Measurements from ENCODE around the gene RNF157. TPM values are rescaled to one million over a fixed set of nuclear protein-coding genes. Genes with fewer than 3 reads are reported as not detected.

Gene RNF157
- 10 to 100 TPM; 16.0 to 21.1 TPM for total RNA-seq

DNA sequence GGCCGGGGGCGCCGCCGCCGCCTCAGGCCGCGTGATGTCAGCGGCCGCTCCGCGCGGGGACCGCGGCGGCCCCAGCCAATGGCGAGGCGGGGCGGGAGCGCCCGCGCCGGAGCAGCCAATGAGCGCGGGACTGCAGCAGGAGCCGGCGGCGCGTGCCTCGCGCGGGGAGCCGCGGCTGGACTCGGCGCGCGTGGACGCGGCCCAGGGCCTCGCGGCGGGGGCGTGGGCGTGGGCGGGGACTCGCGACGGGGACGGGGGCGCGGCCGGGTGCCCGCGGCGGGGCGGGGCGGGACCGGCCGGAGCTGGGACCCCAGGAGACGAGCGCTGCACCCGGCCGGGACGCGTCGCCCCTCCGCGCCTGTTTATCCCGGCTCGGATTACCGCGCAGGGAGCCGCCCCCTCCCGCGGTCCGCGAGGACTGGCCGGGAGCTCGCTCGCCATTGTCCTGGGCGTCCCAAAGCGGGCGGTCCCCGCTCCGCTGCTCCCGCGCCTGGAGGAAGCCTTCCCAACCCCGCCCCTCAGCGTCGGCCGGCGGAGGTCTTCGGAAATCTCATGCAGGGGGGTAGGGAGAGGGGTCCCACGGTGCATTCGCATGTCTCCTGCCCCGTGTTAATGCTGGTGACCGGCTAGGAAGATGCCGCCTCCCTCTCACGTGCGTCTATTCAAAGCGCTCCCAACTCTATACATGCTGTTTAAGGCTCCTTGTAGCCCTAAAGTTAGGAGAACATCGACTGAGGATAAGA is at the start of gene RNF157:
RNF157 (minus strand) TSS at position 33 of the 743 bp plus-strand sequence. CDS start 253 bp downstream, outside the sequence.
- POLR2A ChIA-PET: interaction anchor here (1.0 to 1.8 kb wide), 6 partner anchors 16 to 49 kb away, joined by 3 to 8 read pairs (median 6); no protein-coding TSS in a partner anchor
- CTCF ChIA-PET: interaction anchor here (1.5 kb wide), 1 partner anchor 39 kb away, joined by 4 read pairs; no protein-coding TSS in a partner anchor

- ChIA-PET CTCF (interaction anchor here (3.9 to 5.3 kb wide), 3 partner anchors 16 to 163 kb away, joined by 14 to 122 read pairs (median 60); no protein-coding TSS in a partner anchor), POLR2A (no interaction called here)
These were observed 41.5 kb upstream of the RNF157 start for GRCh38 chr17:76281573-76282371.

DNA sequence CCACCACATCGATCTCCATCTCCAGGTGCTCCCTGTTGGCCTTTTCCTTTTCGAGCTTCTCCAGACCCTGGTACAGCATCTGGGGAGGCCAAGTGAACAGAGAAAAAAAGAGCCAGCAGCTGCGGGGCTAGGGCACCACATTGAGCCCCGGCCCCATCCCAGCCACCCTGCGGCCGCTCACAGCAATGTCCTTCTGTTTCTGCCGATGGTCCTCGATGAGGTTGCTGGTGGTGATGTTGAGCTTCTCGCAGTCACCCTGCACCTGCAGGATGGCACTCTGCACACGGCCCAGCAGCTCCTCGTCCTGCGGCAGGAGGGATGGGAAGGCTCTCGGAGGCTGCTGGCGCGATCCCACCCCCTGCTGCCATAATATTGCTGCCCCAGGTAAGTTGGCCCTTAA is 40.4 kb upstream of the RNF157 start:
- POLR2A ChIA-PET: interaction anchor here (0.9 to 1.3 kb wide), 2 partner anchors 19 to 384 kb away, joined by 3 read pairs; no protein-coding TSS in a partner anchor
- CTCF ChIA-PET: interaction anchor here (1.1 to 5.3 kb wide), 12 partner anchors 12 to 186 kb away, joined by 3 to 122 read pairs (median 8); no protein-coding TSS in a partner anchor

DNA sequence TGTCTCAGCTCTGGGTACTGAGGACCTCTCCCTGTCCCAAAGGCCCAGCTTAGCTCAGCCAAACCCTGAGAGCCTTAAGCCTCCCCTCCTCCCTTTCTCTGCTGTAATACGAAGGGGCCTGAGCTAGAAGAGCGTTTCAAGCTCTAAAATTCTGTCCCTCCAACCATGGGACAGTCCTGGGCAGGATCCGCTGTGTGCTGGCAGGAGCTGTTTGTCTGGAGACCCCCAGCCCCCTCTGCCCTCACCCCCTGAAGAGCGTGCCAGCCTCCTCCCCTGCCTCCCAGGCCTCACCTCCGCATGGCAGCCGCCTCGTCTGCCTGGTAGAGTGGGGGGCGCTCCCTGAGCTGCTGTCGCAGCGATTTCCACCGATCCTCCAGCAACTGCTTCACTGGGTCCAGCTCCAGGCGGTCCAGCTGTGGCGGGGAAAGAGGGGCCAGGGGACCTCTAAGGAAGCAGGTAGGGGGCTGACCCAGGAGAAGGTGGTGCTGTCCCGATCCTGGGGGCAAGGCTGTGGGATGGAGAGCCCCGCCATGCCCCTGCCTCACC is 39.5 kb upstream of the RNF157 start:
- ChIA-PET CTCF (interaction anchor here (0.6 to 5.3 kb wide), 63 partner anchors 8 to 268 kb away, joined by 3 to 122 read pairs (median 5); partner anchors contain the start of genes EXOC7 and FOXJ1), POLR2A (interaction anchor here (0.6 to 1.3 kb wide), 4 partner anchors 20 to 157 kb away, joined by 3 to 4 read pairs (median 4); no protein-coding TSS in a partner anchor)

DNA sequence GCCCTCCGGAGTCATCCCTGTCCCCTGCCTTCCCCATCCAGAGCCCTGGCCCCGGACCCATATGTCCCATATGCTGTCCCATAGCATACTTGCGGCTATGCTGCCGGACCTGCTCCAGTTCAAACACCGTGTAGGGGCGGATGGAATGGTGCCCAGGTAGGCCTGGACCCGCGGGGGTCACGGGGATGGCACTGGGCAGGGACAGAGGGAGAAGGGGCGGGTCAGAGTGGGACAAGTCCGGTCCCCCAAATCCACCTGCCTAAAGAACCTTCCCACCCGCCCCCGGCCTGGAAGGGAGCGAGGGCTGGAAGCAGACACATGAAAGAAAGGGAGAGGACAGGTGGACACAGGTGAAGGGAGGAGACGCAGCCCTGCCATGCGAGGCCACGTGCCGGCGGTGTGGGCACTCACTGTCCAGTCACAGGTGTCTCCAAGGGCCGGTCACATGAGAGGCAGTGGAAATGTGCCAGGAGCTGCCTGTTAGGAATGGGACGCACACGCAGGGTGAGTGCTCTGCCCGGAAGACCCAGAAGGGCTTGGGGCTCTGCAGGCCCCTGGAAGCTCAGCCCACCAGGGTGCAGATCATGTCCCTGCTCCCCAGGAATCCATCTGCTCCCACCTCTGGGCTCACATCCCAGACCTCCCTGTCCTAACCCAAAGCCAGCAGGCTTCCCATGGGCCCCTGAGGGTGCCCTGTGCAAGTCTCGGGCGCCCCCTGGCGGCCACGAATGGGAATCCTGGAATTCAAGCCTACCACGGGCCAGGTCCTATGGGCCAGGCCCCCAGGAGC is 38.9 kb upstream of the RNF157 start:
- ChIA-PET CTCF (interaction anchor here (0.6 to 5.3 kb wide), 64 partner anchors 9 to 268 kb away, joined by 3 to 122 read pairs (median 5); partner anchors contain the start of genes EXOC7 and FOXJ1), POLR2A (interaction anchor here (0.6 to 1.3 kb wide), 5 partner anchors 20 to 158 kb away, joined by 3 to 4 read pairs (median 3); no protein-coding TSS in a partner anchor)

DNA sequence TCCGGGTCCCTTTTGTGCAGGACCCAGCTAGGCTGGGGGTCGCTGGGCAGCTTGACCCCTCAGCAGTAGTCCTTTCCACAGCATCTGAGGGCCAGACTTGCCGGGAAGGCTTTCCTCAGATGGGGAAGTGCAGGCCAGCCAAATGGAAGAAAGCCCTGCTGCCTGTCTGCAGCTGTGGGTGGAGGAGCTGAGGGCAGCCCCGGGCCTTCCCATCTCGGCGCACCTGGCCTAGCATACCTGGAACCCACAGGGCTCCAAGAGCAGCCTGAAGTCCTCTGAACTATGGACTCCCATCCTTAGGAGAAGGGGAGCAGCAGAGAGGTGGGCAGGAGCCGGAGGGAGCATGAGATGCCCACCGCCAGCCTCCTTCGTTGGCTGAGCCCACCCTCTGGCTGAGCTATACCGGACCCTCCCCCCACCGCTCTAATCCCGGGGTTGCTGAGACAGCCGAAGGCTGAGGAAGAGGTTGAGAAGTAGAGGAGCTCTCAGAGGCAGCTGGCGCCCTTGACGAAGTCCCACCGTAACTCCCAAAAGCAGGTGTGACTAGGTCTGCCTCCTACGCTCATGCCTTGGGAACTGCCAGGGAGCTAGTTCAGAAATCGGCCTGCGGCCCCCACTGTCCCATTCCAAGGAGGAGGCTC is 38.1 kb upstream of the RNF157 start:
- ChIA-PET CTCF (interaction anchor here (0.7 to 5.3 kb wide), 19 partner anchors 10 to 264 kb away, joined by 3 to 122 read pairs (median 11); partner anchors contain the start of gene EXOC7), POLR2A (interaction anchor here (0.8 kb wide), 1 partner anchor 157 kb away, joined by 3 read pairs; no protein-coding TSS in a partner anchor)

- ChIA-PET CTCF (interaction anchor here (1.7 to 5.3 kb wide), 10 partner anchors 20 to 264 kb away, joined by 3 to 122 read pairs (median 14); no protein-coding TSS in a partner anchor), POLR2A (no interaction called here)
These were observed 37.3 kb upstream of the RNF157 start for GRCh38 chr17:76277300-76278267.

- CTCF ChIA-PET: interaction anchor here (0.5 to 5.3 kb wide), 2 partner anchors 95 to 155 kb away, joined by 3 to 60 read pairs; no protein-coding TSS in a partner anchor
- POLR2A ChIA-PET: interaction anchor here (0.8 kb wide), 1 partner anchor 20 kb away, joined by 4 read pairs; no protein-coding TSS in a partner anchor
These were observed 36.4 kb upstream of the RNF157 start for GRCh38 chr17:76276461-76277299.

GRCh38 chr17:76276069-76276431 is 35.8 kb upstream of the RNF157 start:
- ChIA-PET CTCF (interaction anchor here (0.5 to 0.9 kb wide), 3 partner anchors 155 to 264 kb away, joined by 3 read pairs; no protein-coding TSS in a partner anchor), POLR2A (interaction anchor here (0.8 to 1.5 kb wide), 2 partner anchors 11 to 19 kb away, joined by 4 to 5 read pairs; partner anchors contain the start of gene UBALD2)

- ChIA-PET POLR2A (interaction anchor here (0.7 to 1.5 kb wide), 3 partner anchors 11 to 172 kb away, joined by 4 to 5 read pairs (median 4); partner anchors contain the start of genes EXOC7 and UBALD2), CTCF (interaction anchor here (0.6 to 1.9 kb wide), 8 partner anchors 28 to 263 kb away, joined by 3 to 7 read pairs (median 4); no protein-coding TSS in a partner anchor)
These were observed 35.2 kb upstream of the RNF157 start for GRCh38 chr17:76275382-76276068.

- POLR2A ChIA-PET: interaction anchor here (0.5 to 4.1 kb wide), 7 partner anchors 9 to 203 kb away, joined by 3 to 17 read pairs (median 5); partner anchors contain the start of gene UBALD2
- CTCF ChIA-PET: interaction anchor here (0.5 to 1.9 kb wide), 12 partner anchors 10 to 325 kb away, joined by 3 to 7 read pairs (median 5); no protein-coding TSS in a partner anchor
These were observed 34.0 kb upstream of the RNF157 start for GRCh38 chr17:76274112-76274956.

DNA sequence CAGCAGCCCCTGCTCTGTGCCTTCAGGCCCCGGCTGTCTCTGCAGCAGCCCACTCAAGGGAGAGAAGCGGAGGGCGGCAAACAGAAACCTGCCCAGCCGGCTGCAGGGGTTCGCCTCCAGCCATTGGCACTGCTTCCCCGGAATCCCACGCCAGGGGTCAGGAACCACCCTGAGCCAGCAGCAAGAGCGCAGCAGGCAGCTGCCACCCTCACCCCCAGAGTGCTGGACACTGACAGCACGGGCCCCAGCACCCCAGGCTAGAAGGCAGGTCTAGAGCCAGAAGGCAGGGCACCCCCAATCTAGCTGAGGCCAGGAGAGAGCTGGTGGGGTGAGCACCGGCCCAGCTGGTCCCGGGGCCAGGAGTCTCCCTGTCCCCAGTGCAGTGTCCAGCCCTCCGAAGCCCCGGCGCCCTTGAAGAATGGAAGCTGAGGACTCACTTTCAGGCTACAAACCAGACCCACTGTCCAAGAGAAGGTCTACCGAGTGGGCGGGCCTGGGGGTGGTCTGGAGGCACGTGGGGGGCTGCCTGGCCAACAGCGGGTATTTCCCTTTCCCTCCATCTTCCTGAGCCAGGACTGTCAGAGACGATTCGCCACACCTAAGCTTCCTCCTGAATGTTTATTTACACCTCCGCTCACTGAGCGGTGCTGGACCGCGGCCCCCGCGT is 33.3 kb upstream of the RNF157 start:
- CTCF ChIA-PET: interaction anchor here (0.5 to 1.9 kb wide), 12 partner anchors 10 to 326 kb away, joined by 3 to 8 read pairs (median 5); no protein-coding TSS in a partner anchor
- POLR2A ChIA-PET: interaction anchor here (0.7 to 6.3 kb wide), 8 partner anchors 10 to 202 kb away, joined by 3 to 49 read pairs (median 8); partner anchors contain the start of gene EXOC7

Measured in activated CD8-positive, alpha-beta memory T cell treated with anti-CD3 and anti-CD28 coated beads for 36 hours (primary cell).